ENCODE data around the gene ELAVL2. TPM values are rescaled to one million over a fixed set of nuclear protein-coding genes. Genes with fewer than 3 reads are reported as not detected.

Gene ELAVL2
- total and polyA plus RNA-seq, 9 of the 15 experiments (the other 6 are each of a cell fraction or from before 2014, with no cell fraction given) = not detected

DNA sequence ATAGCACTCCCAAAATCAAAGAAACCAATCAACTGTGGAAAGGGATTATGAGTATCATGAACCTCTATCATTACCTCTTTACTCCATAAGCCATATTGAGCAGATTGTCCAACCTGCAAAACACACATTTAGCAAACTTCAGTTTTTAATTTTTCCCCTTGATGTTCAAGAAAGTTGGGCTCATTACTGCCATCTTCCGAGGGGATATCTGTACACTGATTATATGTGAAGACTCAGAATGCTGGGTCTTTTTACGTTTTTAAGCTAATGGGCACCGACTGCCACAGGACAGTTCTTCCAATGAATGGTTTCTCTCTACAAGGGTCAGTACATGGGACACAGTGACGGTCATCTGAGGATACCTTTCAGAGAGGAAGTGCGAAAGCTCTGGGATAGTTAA lies 132.7 kb downstream of the ELAVL2 start:
- Histone ChIP-seq H3K4me1 (replicated peaks in 1 of 2; ENCODE audit: control insufficient read depth in 2 of 2, insufficient read depth in 2 of 2, low read length in 2 of 2) (no peaks in the 10 kb centered on the region), H3K27ac (ENCODE audit: extremely low read depth, low read depth, low read length) (no peak overlapping the region), H3K9ac (ENCODE audit: insufficient read depth in 1 of 2, low read depth in 2 of 2, low read length in 2 of 2) (no peak overlapping the region), H4K20me1 (replicated peaks; ENCODE audit: control insufficient read depth, insufficient read depth, low read length) (no peaks in the 10 kb centered on the region), H3K27me3 (ENCODE audit: control insufficient read depth in 2 of 2, insufficient read depth in 2 of 2, low read length in 2 of 2) (no peaks in the 10 kb centered on the region), H3K36me3 (ENCODE audit: control insufficient read depth, insufficient read depth, low read length) (no peaks in the 10 kb centered on the region), H3K9me1 (ENCODE audit: control insufficient read depth, insufficient read depth, low read length) (no peaks in the 10 kb centered on the region), H3K4me2 (ENCODE audit: insufficient read depth, low read length) (no peak overlapping the region), H2AFZ (ENCODE audit: low read depth, low read length) (no peak overlapping the region), H3K9me3 (replicated peaks; ENCODE audit: control insufficient read depth, insufficient read depth, low read depth, low read length) (no peaks in the 10 kb centered on the region), H3K4me3 (no peak overlapping the region), H3K79me2 (ENCODE audit: control insufficient read depth, insufficient read depth, low read length) (no peaks in the 10 kb centered on the region)
- TF ChIP-seq ZNF655 (CRISPR knock-in tag; IDR thresholded peaks at IDR 0.05) (no peak), POLR2AphosphoS2 (IDR thresholded peaks at IDR 0.05; ENCODE audit: low read length) (no peak), ZNF764 (CRISPR knock-in tag; IDR thresholded peaks at IDR 0.05; ENCODE audit: low read depth) (no peak), IFI16 (CRISPR knock-in tag; IDR thresholded peaks at IDR 0.05) (no peak), SMARCA4 (IDR thresholded peaks at IDR 0.05) (no peak), NR2C1 (IDR thresholded peaks at IDR 0.05) (no peak), NR2C1 (tag; IDR thresholded peaks at IDR 0.05) (no peak), ZNF583 (CRISPR knock-in tag; IDR thresholded peaks at IDR 0.05) (no peak), PYGO2 (tag; IDR thresholded peaks at IDR 0.05) (no peak), MNT (conservative IDR thresholded peaks at IDR 0.05) (no peak), HCFC1 (IDR thresholded peaks at IDR 0.05; ENCODE audit: low read depth, low read length) (no peak)
- TF ChIP-seq, protein P1, sequence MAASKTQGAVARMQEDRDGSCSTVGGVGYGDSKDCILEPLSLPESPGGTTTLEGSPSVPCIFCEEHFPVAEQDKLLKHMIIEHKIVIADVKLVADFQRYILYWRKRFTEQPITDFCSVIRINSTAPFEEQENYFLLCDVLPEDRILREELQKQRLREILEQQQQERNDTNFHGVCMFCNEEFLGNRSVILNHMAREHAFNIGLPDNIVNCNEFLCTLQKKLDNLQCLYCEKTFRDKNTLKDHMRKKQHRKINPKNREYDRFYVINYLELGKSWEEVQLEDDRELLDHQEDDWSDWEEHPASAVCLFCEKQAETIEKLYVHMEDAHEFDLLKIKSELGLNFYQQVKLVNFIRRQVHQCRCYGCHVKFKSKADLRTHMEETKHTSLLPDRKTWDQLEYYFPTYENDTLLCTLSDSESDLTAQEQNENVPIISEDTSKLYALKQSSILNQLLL (CRISPR knock-in tag; IDR thresholded peaks at IDR 0.05; ENCODE audit: borderline replicate concordance) = no peak
- TF ChIP-seq, protein P2, sequence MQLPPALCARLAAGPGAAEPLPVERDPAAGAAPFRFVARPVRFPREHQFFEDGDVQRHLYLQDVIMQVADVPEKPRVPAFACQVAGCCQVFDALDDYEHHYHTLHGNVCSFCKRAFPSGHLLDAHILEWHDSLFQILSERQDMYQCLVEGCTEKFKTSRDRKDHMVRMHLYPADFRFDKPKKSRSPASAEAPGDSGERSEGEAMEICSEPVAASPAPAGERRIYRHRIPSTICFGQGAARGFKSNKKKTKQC (CRISPR knock-in tag; IDR thresholded peaks at IDR 0.05) = no peak
- TF ChIP-seq, protein P3, sequence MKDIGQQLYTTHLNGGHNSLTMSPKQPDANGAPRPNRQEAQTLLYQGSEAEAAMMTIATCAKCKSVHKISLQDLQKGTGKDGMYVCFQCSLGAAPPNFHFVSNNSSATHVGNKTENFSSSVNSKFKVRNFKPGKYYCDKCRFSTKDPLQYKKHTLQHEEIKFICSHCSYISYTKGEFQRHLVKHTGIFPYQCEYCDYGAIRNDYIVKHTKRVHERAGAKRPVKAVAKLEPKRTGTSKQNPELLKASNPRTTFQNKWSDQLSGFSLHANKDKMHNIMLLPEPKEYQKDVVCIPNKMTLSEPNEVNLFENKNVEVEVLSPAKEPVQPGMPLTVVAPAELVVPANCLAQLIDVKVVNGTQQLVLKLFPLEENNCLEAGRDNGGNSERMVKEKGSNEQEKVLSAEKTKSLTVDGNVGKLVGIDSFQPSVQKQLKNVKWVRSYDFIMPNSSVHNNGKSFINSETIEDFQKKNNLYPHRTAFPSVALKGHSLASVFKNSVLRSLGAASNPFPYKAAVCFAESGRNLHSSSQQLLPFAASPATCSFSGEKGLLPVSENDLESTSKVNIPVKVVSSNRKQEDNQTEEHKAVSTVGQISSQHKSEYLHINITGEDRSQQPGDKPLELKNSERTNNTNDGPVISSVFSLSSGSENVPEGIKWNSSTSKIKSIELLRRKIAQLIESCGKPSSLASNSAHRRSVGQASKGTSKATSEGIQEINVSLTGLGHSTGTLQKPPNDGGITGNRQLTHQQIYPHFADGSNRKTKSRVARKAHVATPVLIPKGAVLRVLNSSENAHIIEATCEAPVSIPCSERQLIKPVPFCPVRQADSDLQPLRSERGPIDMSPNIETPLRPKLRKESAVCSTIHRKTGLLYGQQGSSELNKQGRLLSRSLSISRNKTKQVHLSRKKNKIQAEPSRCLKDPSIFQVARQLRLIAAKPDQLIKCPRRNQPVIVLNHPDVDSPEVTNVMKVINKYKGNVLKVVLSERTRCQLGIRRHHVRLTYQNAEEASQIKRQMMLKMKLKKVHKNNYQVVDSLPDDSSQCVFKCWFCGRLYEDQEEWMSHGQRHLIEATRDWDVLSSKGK (CRISPR knock-in tag; IDR thresholded peaks at IDR 0.05) = no peak
- FAIRE-seq (no peak), ATAC-seq (no peak), DNase-seq (ENCODE audit: extremely low read depth in 1 of 4, low spot score in 3 of 4) (no peak)
- WGBS (ENCODE audit: insufficient coverage, low coverage, missing lambda C conversion rate) = no CpG with 5 or more reads among the region's 5 CpGs
- intact Hi-C loops (cut with micrococcal nuclease) (no loop called here), in situ Hi-C loops (cut with MboI) (no loop called here)
- POLR2A ChIA-PET = no interaction called here
- CTCF ChIA-PET (ENCODE audit: low intra/inter-chr PET ratio) = no interaction called here
- BruUV-seq (replicated peaks) = no TSS peak
